OCI-LY3 (cell line): ENCODE data around the gene KBTBD13.

Source experiments
- H2AFZ ChIP-seq: fragments of 200-600, 300-600 bp; shearing (Covaris generic); 2 replicates; pipeline ENCODE4 v1.6.0; 2014; ENCODE audit warnings: antibody characterized with exemption, low read depth, low read length
- H3K27ac ChIP-seq: fragments of 200-600, 300-600 bp; sonication (generic); 2 replicates; pipeline ENCODE4 v1.5.1; 2014; ENCODE audit warnings: mild to moderate bottlenecking, low read length, moderate library complexity, mixed read lengths
- H3K27me3 ChIP-seq: fragments of 200-600, 300-600 bp; sonication (generic); 2 replicates; pipeline ENCODE4 v1.6.1; 2014; ENCODE audit warnings: low read depth, low read length, mixed read lengths
- H3K36me3 ChIP-seq: fragments of 200-600, 300-600 bp; sonication (generic); replicated peaks from 2 replicates; pipeline ENCODE3; 2014; ENCODE audit warnings: low read depth, low read length, mixed read lengths
- H3K4me1 ChIP-seq: fragments of 300-600, 200-600 bp; sonication (generic); 2 replicates; pipeline ENCODE4 v1.6.1; 2014; ENCODE audit warnings: low read length, mixed read lengths
- H3K4me2 ChIP-seq: fragments of 200-600, 300-600 bp; sonication (generic); 2 replicates; pipeline ENCODE4 v1.6.1; 2014; ENCODE audit warnings: low read length, mixed read lengths
- H3K4me3 ChIP-seq: fragments of 300-600, 200-600 bp; sonication (generic); 2 replicates; pipeline ENCODE4 v1.5.1; 2014; ENCODE audit warnings: antibody characterized with exemption, mild to moderate bottlenecking, low read length, moderate library complexity
- H3K79me2 ChIP-seq: fragments of 300-600, 200-600 bp; shearing (Covaris generic); 2 replicates; pipeline ENCODE4 v1.6.1; 2014; ENCODE audit warnings: mild to moderate bottlenecking, low read length, mixed read lengths
- H3K9ac ChIP-seq: fragments of 300-600, 200-600 bp; shearing (Covaris generic); 2 replicates; pipeline ENCODE4 v1.6.0; 2014; ENCODE audit warnings: mild to moderate bottlenecking, low read length, moderate library complexity
- H3K9me3 ChIP-seq: fragments of 200-600, 300-600 bp; shearing (Covaris generic); 2 replicates; pipeline ENCODE4 v1.6.1; 2014; ENCODE audit warnings: low read length, mixed read lengths; ENCODE audit not compliant: insufficient read depth
- H4K20me1 ChIP-seq: fragments of 200-600, 300-600 bp; sonication (generic); 2 replicates; pipeline ENCODE4 v1.6.1; 2016; ENCODE audit warnings: low read length, mixed read lengths; ENCODE audit not compliant: insufficient read depth
- CTCF ChIP-seq: fragments of 200-600, 300-600 bp; sonication (generic); IDR thresholded peaks from 2 replicates; pipeline ENCODE4 v1.5.1; 2014; ENCODE audit warnings: antibody characterized with exemption, low read length, low read depth
- EZH2phosphoT487 ChIP-seq: fragments of 200-600 bp; shearing (Covaris generic); IDR thresholded peaks from 2 replicates; pipeline ENCODE4 v1.6.1; 2018; ENCODE audit warnings: antibody characterized with exemption, mixed run types, low read depth

The KBTBD13 gene

GRCh38 chr15:65076486-65077290 is at the start of gene KBTBD13:
TSS of gene KBTBD13 (plus strand) at chr15:65076746. CDS start at chr15:65076816, 70 bp downstream.
- H3K36me3 ChIP-seq: no peaks in the 10 kb centered on the region
- H3K4me3 ChIP-seq: no peak within 1 kb of the TSS
- TF ChIP-seq EZH2phosphoT487 (no peak), CTCF (no peak)
- no peak within 1 kb of the TSS for H3K4me2 ChIP-seq
- peaks cover 10% of the 10 kb centered on the region; the same call in 1 of the 2 replicates for H3K27me3 ChIP-seq
- no peaks in the 10 kb centered on the region for H3K79me2 ChIP-seq
- no peak within 1 kb of the TSS for H3K9ac ChIP-seq
- no peak within 1 kb of the TSS for H3K27ac ChIP-seq
- no peak within 1 kb of the TSS for H2AFZ ChIP-seq
- H4K20me1 ChIP-seq: no peaks in the 10 kb centered on the region
- H3K4me1 ChIP-seq: peaks cover 7% of the 10 kb centered on the region
- H3K9me3 ChIP-seq: no peaks in the 10 kb centered on the region

- Histone ChIP-seq H3K9ac (no peak overlapping the region), H3K79me2 (peaks cover 19% of the 10 kb centered on the region), H3K4me3 (no peak overlapping the region)
Measured at GRCh38 chr15:65026756-65027155, 49.8 kb upstream of the KBTBD13 start.

GRCh38 chr15:65027593-65027992 is 49.0 kb upstream of the KBTBD13 start:
- no peak overlapping the region for H3K27ac ChIP-seq
- H3K36me3 ChIP-seq: peaks cover 26% of the 10 kb centered on the region
- no peak overlapping the region for H2AFZ ChIP-seq
- H3K9me3 ChIP-seq: no peaks in the 10 kb centered on the region
- peak overlapping the region; percentile 88; the same call in 1 of the 2 replicates for H3K4me3 ChIP-seq
- peaks cover 19% of the 10 kb centered on the region for H3K79me2 ChIP-seq
- no peak overlapping the region for H3K9ac ChIP-seq
- peaks cover 10% of the 10 kb centered on the region for H3K27me3 ChIP-seq
- peak overlapping the region; percentile 74 for H3K4me2 ChIP-seq
- no peak for TF ChIP-seq EZH2phosphoT487
- TF ChIP-seq CTCF: no peak
- peaks cover 14% of the 10 kb centered on the region for H3K4me1 ChIP-seq
- H4K20me1 ChIP-seq: peaks cover 5% of the 10 kb centered on the region

More at GRCh38 chr15:65026756-65027155, 49.8 kb upstream of the KBTBD13 start:
- Histone ChIP-seq H3K27me3 (peaks cover 4% of the 10 kb centered on the region), H3K9me3 (no peaks in the 10 kb centered on the region), H3K36me3 (peaks cover 26% of the 10 kb centered on the region), H2AFZ (no peak overlapping the region), H3K4me1 (peaks cover 12% of the 10 kb centered on the region), H3K27ac (no peak overlapping the region), H3K4me2 (no peak overlapping the region), H4K20me1 (peaks cover 5% of the 10 kb centered on the region)
- TF ChIP-seq CTCF (no peak), EZH2phosphoT487 (no peak)

- Histone ChIP-seq H3K9me3 (no peaks in the 10 kb centered on the region), H3K4me2 (peak overlapping the region; percentile 74), H3K27me3 (peaks cover 13% of the 10 kb centered on the region), H3K79me2 (peaks cover 19% of the 10 kb centered on the region), H3K27ac (no peak overlapping the region), H2AFZ (no peak overlapping the region), H3K4me3 (peak overlapping the region; percentile 88), H3K9ac (peak overlapping the region; percentile 85), H4K20me1 (peaks cover 5% of the 10 kb centered on the region), H3K4me1 (peaks cover 21% of the 10 kb centered on the region), H3K36me3 (peaks cover 22% of the 10 kb centered on the region)
- no peak for TF ChIP-seq CTCF
- TF ChIP-seq EZH2phosphoT487: no peak
Measured at GRCh38 chr15:65028338-65028737, 48.2 kb upstream of the KBTBD13 start.
